Measurements from ENCODE around the gene STK35.

DNA sequence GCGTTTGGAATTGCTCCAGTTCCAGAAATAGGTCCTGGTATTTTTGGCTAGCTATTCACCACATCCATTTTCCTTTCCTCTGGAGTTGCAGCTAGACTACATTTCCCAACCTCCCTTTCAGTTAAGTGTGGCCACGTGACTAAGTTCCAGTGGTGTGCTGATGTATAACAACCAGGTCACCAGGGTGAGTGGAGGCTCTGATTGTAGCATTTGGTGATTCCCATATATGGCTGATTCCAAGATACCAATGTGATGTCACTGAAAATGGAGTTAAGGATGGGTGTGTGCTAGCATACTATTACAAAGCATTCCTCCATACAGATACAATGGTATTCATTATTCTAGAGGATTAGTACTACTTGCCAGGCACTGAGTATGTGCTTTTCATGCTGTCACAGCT, 49.7 kb upstream of the STK35 start:
- TF ChIP-seq BHLHE40 (IDR thresholded peaks at IDR 0.05; ENCODE audit: borderline replicate concordance) (no peak), ELF4 (IDR thresholded peaks at IDR 0.05) (no peak), SP1 (IDR thresholded peaks at IDR 0.05) (no peak), ZNF384 (IDR thresholded peaks at IDR 0.05) (no peak), FOXK2 (IDR thresholded peaks at IDR 0.05) (no peak), NFRKB (IDR thresholded peaks at IDR 0.05) (no peak)

All from HEK293T (cell line).